ENCODE measurements around the gene BCAP31. TPM values are rescaled to one million over a fixed set of nuclear protein-coding genes. Genes with fewer than 3 reads are reported as not detected.

The BCAP31 gene
- total RNA-seq, 1 experiment from 2014 or later: 232 TPM

- H3K9me3 ChIP-seq: no peaks in the 10 kb centered on the region
- no peak for DNase-seq
- CTCF ChIA-PET: interaction anchor here (0.6 to 1.7 kb wide), 7 partner anchors 11 to 1209 kb away, joined by 3 to 13 read pairs (median 4); partner anchors contain the start of gene DUSP9
- no peaks in the 10 kb centered on the region for H3K27me3 ChIP-seq (replicated peaks; ENCODE audit: control insufficient read depth, insufficient read depth, low read length)
- no peaks in the 10 kb centered on the region for H3K36me3 ChIP-seq (ENCODE audit: control insufficient read depth, insufficient read depth, low read length)
- no peaks in the 10 kb centered on the region for H3K4me1 Mint-ChIP-seq (ENCODE audit: low read depth, unreplicated experiment)
- peak overlapping the region; percentile 7 for H3K27ac Mint-ChIP-seq (ENCODE audit: unreplicated experiment)
- peaks cover 5% of the 10 kb centered on the region for H3K36me3 Mint-ChIP-seq (ENCODE audit: insufficient read depth, unreplicated experiment)
- intact Hi-C loops (cut with micrococcal nuclease; ENCODE audit: unreplicated experiment): loop anchor here (1.0 kb wide), 1 partner anchor 22 kb away; no protein-coding TSS in a partner anchor
- POLR2A ChIA-PET: no interaction called here
- H3K4me3 ChIP-seq (ENCODE audit: low read depth, low read length): peak overlapping the region; percentile 35
- H3K9me3 Mint-ChIP-seq (ENCODE audit: unreplicated experiment): no peaks in the 10 kb centered on the region
- H3K4me1 ChIP-seq: no peaks in the 10 kb centered on the region
- no peak overlapping the region for H3K4me3 Mint-ChIP-seq (ENCODE audit: unreplicated experiment)
- BruUV-seq (replicated peaks): no TSS peak
- no peaks in the 10 kb centered on the region for H3K27me3 Mint-ChIP-seq (ENCODE audit: insufficient read depth, unreplicated experiment)
- TF ChIP-seq, protein P1, sequence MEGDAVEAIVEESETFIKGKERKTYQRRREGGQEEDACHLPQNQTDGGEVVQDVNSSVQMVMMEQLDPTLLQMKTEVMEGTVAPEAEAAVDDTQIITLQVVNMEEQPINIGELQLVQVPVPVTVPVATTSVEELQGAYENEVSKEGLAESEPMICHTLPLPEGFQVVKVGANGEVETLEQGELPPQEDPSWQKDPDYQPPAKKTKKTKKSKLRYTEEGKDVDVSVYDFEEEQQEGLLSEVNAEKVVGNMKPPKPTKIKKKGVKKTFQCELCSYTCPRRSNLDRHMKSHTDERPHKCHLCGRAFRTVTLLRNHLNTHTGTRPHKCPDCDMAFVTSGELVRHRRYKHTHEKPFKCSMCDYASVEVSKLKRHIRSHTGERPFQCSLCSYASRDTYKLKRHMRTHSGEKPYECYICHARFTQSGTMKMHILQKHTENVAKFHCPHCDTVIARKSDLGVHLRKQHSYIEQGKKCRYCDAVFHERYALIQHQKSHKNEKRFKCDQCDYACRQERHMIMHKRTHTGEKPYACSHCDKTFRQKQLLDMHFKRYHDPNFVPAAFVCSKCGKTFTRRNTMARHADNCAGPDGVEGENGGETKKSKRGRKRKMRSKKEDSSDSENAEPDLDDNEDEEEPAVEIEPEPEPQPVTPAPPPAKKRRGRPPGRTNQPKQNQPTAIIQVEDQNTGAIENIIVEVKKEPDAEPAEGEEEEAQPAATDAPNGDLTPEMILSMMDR (IDR thresholded peaks at IDR 0.05; ENCODE audit: insufficient read depth in 1 of 2, low read depth in 1 of 2, low read length in 1 of 2, severe bottlenecking in 1 of 2, unreplicated experiment in 1 of 2): no peak
These were observed 37.5 kb downstream of the BCAP31 start for GRCh38 chrX:153686711-153687110.

- Mint-ChIP-seq H3K27me3 (ENCODE audit: insufficient read depth, unreplicated experiment) (no peaks in the 10 kb centered on the region), H3K4me3 (ENCODE audit: unreplicated experiment) (no peak overlapping the region), H3K4me1 (ENCODE audit: low read depth, unreplicated experiment) (no peaks in the 10 kb centered on the region), H3K27ac (ENCODE audit: unreplicated experiment) (peak overlapping the region; percentile 7), H3K36me3 (ENCODE audit: insufficient read depth, unreplicated experiment) (peaks cover 5% of the 10 kb centered on the region), H3K9me3 (ENCODE audit: unreplicated experiment) (no peaks in the 10 kb centered on the region)
- Histone ChIP-seq H3K9me3 (no peaks in the 10 kb centered on the region), H3K4me3 (ENCODE audit: low read depth, low read length) (no peak overlapping the region), H3K27me3 (replicated peaks; ENCODE audit: control insufficient read depth, insufficient read depth, low read length) (no peaks in the 10 kb centered on the region), H3K36me3 (ENCODE audit: control insufficient read depth, insufficient read depth, low read length) (no peaks in the 10 kb centered on the region), H3K4me1 (no peaks in the 10 kb centered on the region)
- POLR2A ChIA-PET: no interaction called here
- CTCF ChIA-PET: interaction anchor here (0.6 to 1.7 kb wide), 4 partner anchors 22 to 1210 kb away, joined by 3 to 13 read pairs (median 4); partner anchors contain the start of gene DUSP9
- intact Hi-C loops (cut with micrococcal nuclease; ENCODE audit: unreplicated experiment): no loop called here
- TF ChIP-seq, protein P1 (IDR thresholded peaks at IDR 0.05; ENCODE audit: insufficient read depth in 1 of 2, low read depth in 1 of 2, low read length in 1 of 2, severe bottlenecking in 1 of 2, unreplicated experiment in 1 of 2): no peak
- no peak for DNase-seq
- BruUV-seq (replicated peaks): no TSS peak
These were observed 38.2 kb downstream of the BCAP31 start for GRCh38 chrX:153685751-153686696.

- Mint-ChIP-seq H3K4me3 (ENCODE audit: unreplicated experiment) (no peak overlapping the region), H3K27ac (ENCODE audit: unreplicated experiment) (no peak overlapping the region), H3K9me3 (ENCODE audit: unreplicated experiment) (no peaks in the 10 kb centered on the region), H3K36me3 (ENCODE audit: insufficient read depth, unreplicated experiment) (peaks cover 5% of the 10 kb centered on the region), H3K4me1 (ENCODE audit: low read depth, unreplicated experiment) (no peaks in the 10 kb centered on the region), H3K27me3 (ENCODE audit: insufficient read depth, unreplicated experiment) (no peaks in the 10 kb centered on the region)
- Histone ChIP-seq H3K27me3 (replicated peaks; ENCODE audit: control insufficient read depth, insufficient read depth, low read length) (no peaks in the 10 kb centered on the region), H3K36me3 (ENCODE audit: control insufficient read depth, insufficient read depth, low read length) (no peaks in the 10 kb centered on the region), H3K4me1 (no peaks in the 10 kb centered on the region), H3K4me3 (ENCODE audit: low read depth, low read length) (no peak overlapping the region), H3K9me3 (no peaks in the 10 kb centered on the region)
- TF ChIP-seq, protein P1 (IDR thresholded peaks at IDR 0.05; ENCODE audit: insufficient read depth in 1 of 2, low read depth in 1 of 2, low read length in 1 of 2, severe bottlenecking in 1 of 2, unreplicated experiment in 1 of 2): no peak
- no TSS peak for BruUV-seq (replicated peaks)
- intact Hi-C loops (cut with micrococcal nuclease; ENCODE audit: unreplicated experiment): no loop called here
- ChIA-PET CTCF (interaction anchor here (0.6 kb wide), 1 partner anchor 114 kb away, joined by 7 read pairs; no protein-coding TSS in a partner anchor), POLR2A (no interaction called here)
- no peak for DNase-seq
These were observed 39.0 kb downstream of the BCAP31 start for GRCh38 chrX:153685156-153685536.

All from Caco-2 (cell line).